SK-N-SH (cell line): ENCODE measurements around the gene HP. TPM values are rescaled to one million over a fixed set of nuclear protein-coding genes. Genes with fewer than 3 reads are reported as not detected.

Experiments used
- CTCF ChIA-PET: fragments of 300-600, 350-600 bp; formaldehyde crosslinking; extraction: SDS; loops from one replicate; lab custom pipeline; 2021; lab: Yijun Ruan, JAX
- POLR2A ChIA-PET: fragments of 350-600 bp; sonication (Branson Sonifier 250); formaldehyde crosslinking; extraction: SDS; loops from one replicate; lab custom pipeline; 2020; ENCODE audit warnings: antibody characterized with exemption, inconsistent platforms; lab: Yijun Ruan, JAX
- DNase-seq: peaks from one replicate; pipeline ENCODE4 v3.0.0; 2012
- H2AFZ ChIP-seq: fragments of 200-600 bp; sonication (generic); 2 replicates; pipeline ENCODE4 v1.8.1; 2016; ENCODE audit warnings: antibody characterized with exemption, mild to moderate bottlenecking, low read depth
- H3F3A ChIP-seq: fragments of 200-600 bp; sonication (generic); replicated peaks from 2 replicates; pipeline ENCODE3; 2016; ENCODE audit warnings: antibody characterized with exemption, mild to moderate bottlenecking; ENCODE audit not compliant: insufficient read depth
- H3K27ac ChIP-seq, 2 experiments: fragments of 200-500 bp in 1 of 2; fragments of 200-600 bp in 1 of 2; sonication (Bioruptor generic) in 1 of 2; sonication (generic), shearing (Covaris generic) in 1 of 2; 2 replicates each; pipeline versions ENCODE4 v1.5.1 to v1.6.1; 2014 to 2016; ENCODE audit warnings: low read depth in 2 of 2, inconsistent platforms in 1 of 2, low read length in 1 of 2, mild to moderate bottlenecking in 1 of 2, mixed read lengths in 1 of 2
- H3K27me3 ChIP-seq: fragments of 200-600 bp; sonication (generic), shearing (Covaris generic); 2 replicates; pipeline ENCODE4 v1.6.1; 2016; ENCODE audit warnings: mixed run types; ENCODE audit not compliant: insufficient read depth
- H3K36me3 ChIP-seq, 2 experiments: fragments of 200-500 bp in 1 of 2; fragments of 200-600 bp in 1 of 2; sonication (Bioruptor generic) in 1 of 2; sonication (generic) in 1 of 2; replicated peaks in 1 of 2; 2 replicates each; pipeline versions ENCODE3 to v1.5.1; 2014 to 2016; ENCODE audit warnings: low read length in 1 of 2, mild to moderate bottlenecking in 1 of 2; ENCODE audit not compliant: insufficient read depth in 2 of 2, control insufficient read depth in 1 of 2
- H3K4me1 ChIP-seq, 2 experiments: fragments of 200-500 bp in 1 of 2; fragments of 200-600 bp in 1 of 2; sonication (Bioruptor generic) in 1 of 2; sonication (generic), shearing (Covaris generic) in 1 of 2; 2 replicates each; pipeline versions ENCODE4 v1.5.1 to v1.6.1; 2014 to 2016; ENCODE audit warnings: low read depth in 1 of 2, low read length in 1 of 2, mixed run types in 1 of 2; ENCODE audit not compliant: insufficient read depth in 2 of 2, control insufficient read depth in 1 of 2
- H3K4me2 ChIP-seq: fragments of 200-600 bp; sonication (generic), shearing (Covaris generic); 2 replicates; pipeline ENCODE4 v1.6.1; 2017; ENCODE audit warnings: mixed run types
- H3K4me3 ChIP-seq, 2 experiments: fragments of 200-500 bp in 1 of 2; fragments of 200-600 bp in 1 of 2; sonication (Bioruptor generic) in 1 of 2; sonication (generic), shearing (Covaris generic) in 1 of 2; 2 replicates each; pipeline versions ENCODE4 v1.5.1 to v1.8.1; 2014 to 2016; ENCODE audit warnings: low read depth in 2 of 2, inconsistent platforms in 1 of 2, low read length in 1 of 2, mild to moderate bottlenecking in 1 of 2, mixed read lengths in 1 of 2, moderate library complexity in 1 of 2
- H3K79me2 ChIP-seq: fragments of 200-600 bp; sonication (generic); 2 replicates; pipeline ENCODE4 v1.8.1; 2017; ENCODE audit warnings: mild to moderate bottlenecking; ENCODE audit not compliant: insufficient read depth
- H3K9ac ChIP-seq: fragments of 200-600 bp; sonication (generic); 2 replicates; pipeline ENCODE4 v1.6.1; 2017; ENCODE audit warnings: mixed run types
- H3K9me2 ChIP-seq: fragments of 200-600 bp; sonication (generic); 2 replicates; pipeline ENCODE4 v1.6.1; 2017; ENCODE audit warnings: mixed run types
- H3K9me3 ChIP-seq: fragments of 200-600 bp; sonication (generic); 2 replicates; pipeline ENCODE4 v1.6.1; 2017; ENCODE audit warnings: mixed run types, mild to moderate bottlenecking, moderate library complexity
- H4K20me1 ChIP-seq: fragments of 200-600 bp; sonication (generic); 2 replicates; pipeline ENCODE4 v1.6.1; 2017; ENCODE audit warnings: mild to moderate bottlenecking, mixed run types; ENCODE audit not compliant: insufficient read depth
- CHD2 ChIP-seq: fragments of 150-350 bp; IDR thresholded peaks from 2 replicates; pipeline ENCODE4 v1.6.1; 2018; ENCODE audit warnings: low read length; ENCODE audit not compliant: partially characterized antibody
- FOSL2 ChIP-seq: IDR thresholded peaks from 2 replicates; pipeline ENCODE4 v1.4.0; 2012; ENCODE audit warnings: low read depth, mild to moderate bottlenecking, moderate library complexity, borderline replicate concordance
- NFIC ChIP-seq: IDR thresholded peaks from 2 replicates; pipeline ENCODE4 v1.4.0; 2012; ENCODE audit warnings: borderline replicate concordance
- PBX3 ChIP-seq: IDR thresholded peaks from 2 replicates; pipeline ENCODE4; 2012
- TAF1 ChIP-seq: IDR thresholded peaks from 2 replicates; pipeline ENCODE4 v1.6.1; 2012; ENCODE audit warnings: low read depth, mild to moderate bottlenecking, low read length, moderate library complexity, borderline replicate concordance
- TEAD4 ChIP-seq: IDR thresholded peaks from 2 replicates; pipeline ENCODE4 v1.4.0; 2012; ENCODE audit warnings: mild to moderate bottlenecking, borderline replicate concordance; ENCODE audit not compliant: insufficient read depth
- ZBTB33 ChIP-seq: IDR thresholded peaks from 2 replicates; pipeline ENCODE4 v1.4.0; 2012; ENCODE audit warnings: low read depth, borderline replicate concordance
- WGBS: methylation state at CpG from one replicate; pipeline ENCODE4 v1.1.6; 2017; ENCODE audit warnings: low lambda C conversion rate; 5-methylcytosine and 5-hydroxymethylcytosine counted together
- polyA plus RNA-seq, 3 experiments: library from polyadenylated mRNA; depleted of rRNA; stranded (reverse); fragments of >200 nt; gene quantifications; 2 replicates each; pipeline ENCODE4 v1.2.3, GENCODE V29; 2012

The HP gene
- polyA plus RNA-seq, 1 of the 3 experiments (the other 2 are of a cell fraction): not detected

GRCh38 chr16:72109966-72110530, 55.7 kb downstream of the HP start:
- DNase-seq: no peak
- no peak overlapping the region for H3K9ac ChIP-seq
- H3K79me2 ChIP-seq: no peaks in the 10 kb centered on the region
- H4K20me1 ChIP-seq: no peaks in the 10 kb centered on the region
- WGBS: 90% methylated on average over 12 of the region's 12 CpGs
- no peaks in the 10 kb centered on the region for H3K27me3 ChIP-seq
- no peaks in the 10 kb centered on the region for H3K9me3 ChIP-seq
- H3K9me2 ChIP-seq: no peaks in the 10 kb centered on the region
- peaks cover 20 to 78% of the 10 kb centered on the region in 2 experiments for H3K36me3 ChIP-seq
- no peak overlapping the region for H3K4me2 ChIP-seq
- no peak overlapping the region for H3K4me3 ChIP-seq
- TF ChIP-seq NFIC (no peak), CHD2 (no peak), PBX3 (no peak), ZBTB33 (no peak), TAF1 (no peak), FOSL2 (no peak), TEAD4 (no peak)
- CTCF ChIA-PET: no interaction called here
- H3F3A ChIP-seq: no peaks in the 10 kb centered on the region
- H3K27ac ChIP-seq: no peak overlapping the region
- POLR2A ChIA-PET: no interaction called here
- no peak overlapping the region for H2AFZ ChIP-seq
- H3K4me1 ChIP-seq: no peaks in the 10 kb centered on the region

Other genes with a start within 250 kb of the HP start
- gene AP1G1, start 245.7 kb upstream of the HP start, polyA plus RNA-seq (2012; rRNA removed): 23.8 and 33.8 TPM in 2 replicates
- gene ATXN1L, start 208.5 kb upstream of the HP start, polyA plus RNA-seq (2012; rRNA removed): 8.0 and 11.0 TPM in 2 replicates
- 7.7 and 8.8 TPM in 2 replicates for gene ZNF821, start 170.3 kb upstream of the HP start, polyA plus RNA-seq (2012; rRNA removed)
- gene IST1, start 159.0 kb upstream of the HP start, polyA plus RNA-seq (2012; rRNA removed): 133 and 187 TPM in 2 replicates
- not detected in 2 replicates for gene PKD1L3, start 54.1 kb upstream of the HP start, polyA plus RNA-seq (2012; rRNA removed)
- gene DHODH, start 45.8 kb upstream of the HP start, polyA plus RNA-seq (2012; rRNA removed): 10.9 and 11.1 TPM in 2 replicates
- gene HPR, start 8.7 kb downstream of the HP start, polyA plus RNA-seq (2012; rRNA removed): not detected in 2 replicates
- 8.9 and 12.7 TPM in 2 replicates for gene TXNL4B, start 39.1 kb downstream of the HP start, polyA plus RNA-seq (2012; rRNA removed)
- 60.2 and 75.0 TPM in 2 replicates for gene DHX38, start 39.3 kb downstream of the HP start, polyA plus RNA-seq (2012; rRNA removed)
- 0.16 and 0.21 TPM in 2 replicates for gene PMFBP1, start 117.7 kb downstream of the HP start, polyA plus RNA-seq (2012; rRNA removed)